WERI-Rb-1 (cell line): ENCODE data around the gene VAV2.
A peak's percentile ranks its signal among the peaks of the same experiment; 100 is the strongest.

ENCODE experiments used
- DNase-seq: peaks from one replicate; pipeline ENCODE4 v3.0.0-alpha.2; 2020
- H3K27ac ChIP-seq: fragments of 250-450 bp; sonication (Bioruptor Pico); 2 replicates; pipeline ENCODE4 v1.5.1; 2020; ENCODE audit warnings: mild to moderate bottlenecking, moderate library complexity
- H3K27me3 ChIP-seq: fragments of 250-450 bp; sonication (Bioruptor Pico); 2 replicates; pipeline ENCODE4 v1.5.1; 2021; ENCODE audit warnings: mild to moderate bottlenecking, low read depth, moderate library complexity; ENCODE audit not compliant: insufficient read depth, severe bottlenecking
- H3K36me3 ChIP-seq: fragments of 250-450 bp; sonication (Bioruptor Pico); 2 replicates; pipeline ENCODE4 v1.5.1; 2020; ENCODE audit warnings: mild to moderate bottlenecking, moderate library complexity
- H3K4me3 ChIP-seq: 2 replicates; pipeline ENCODE4 v1.5.1; 2011; ENCODE audit warnings: low read depth, mild to moderate bottlenecking, control low read depth, low read length
- H3K9me3 ChIP-seq: fragments of 250-450 bp; sonication (Bioruptor Pico); 2 replicates; pipeline ENCODE4 v1.5.1; 2021; ENCODE audit warnings: mild to moderate bottlenecking, moderate library complexity; ENCODE audit not compliant: severe bottlenecking
- TF ChIP-seq, protein P1 (sequence below): IDR thresholded peaks from 2 replicates; pipeline ENCODE4 v1.5.1; 2011; ENCODE audit warnings: low read depth, mild to moderate bottlenecking, control low read depth, inconsistent platforms, low read length

Gene VAV2

DNA sequence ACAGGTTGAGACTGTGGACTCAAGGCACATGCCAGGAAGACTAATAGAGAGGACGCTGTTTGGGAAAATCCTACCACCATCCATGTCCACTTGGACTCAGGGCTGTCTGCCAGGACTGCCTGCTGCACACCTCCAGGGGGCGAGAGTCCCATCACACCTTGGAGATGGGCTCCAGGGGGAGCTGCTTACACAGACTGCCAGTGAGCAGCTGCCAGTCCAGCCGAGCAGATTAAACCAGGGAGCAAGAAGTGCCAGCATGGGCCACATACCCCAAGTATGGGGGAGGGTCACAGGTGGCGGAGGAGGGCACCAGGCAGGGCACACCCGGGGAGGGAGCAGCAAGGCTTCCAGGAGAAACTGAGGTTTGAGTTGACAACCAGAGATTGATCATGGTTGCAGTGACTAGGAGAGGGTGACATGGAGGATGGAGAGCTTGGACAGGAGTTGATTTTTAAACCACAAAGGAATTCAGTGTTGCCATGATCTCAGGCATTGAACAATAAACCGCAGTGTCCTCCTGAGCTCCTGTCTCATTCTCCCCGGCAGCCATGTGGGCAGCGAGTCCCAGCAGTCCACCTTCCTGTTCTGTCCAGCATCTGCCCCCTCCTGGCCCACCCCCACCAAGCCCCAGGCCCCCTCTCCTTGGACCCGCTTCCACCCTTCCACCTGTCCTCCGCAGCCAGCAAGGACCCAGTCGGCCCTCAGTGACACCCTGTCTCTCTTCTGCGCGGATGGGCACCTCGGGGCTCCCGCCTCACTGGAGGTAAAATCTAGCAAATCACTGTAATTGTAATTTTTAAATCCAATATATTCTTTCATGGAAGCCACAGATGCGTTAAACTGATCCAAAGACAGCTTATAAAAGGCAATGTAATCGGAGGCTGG lies 3.1 kb upstream of the VAV2 start:
- H3K4me3 ChIP-seq, result no peak overlapping the region
- TF ChIP-seq, protein P1, sequence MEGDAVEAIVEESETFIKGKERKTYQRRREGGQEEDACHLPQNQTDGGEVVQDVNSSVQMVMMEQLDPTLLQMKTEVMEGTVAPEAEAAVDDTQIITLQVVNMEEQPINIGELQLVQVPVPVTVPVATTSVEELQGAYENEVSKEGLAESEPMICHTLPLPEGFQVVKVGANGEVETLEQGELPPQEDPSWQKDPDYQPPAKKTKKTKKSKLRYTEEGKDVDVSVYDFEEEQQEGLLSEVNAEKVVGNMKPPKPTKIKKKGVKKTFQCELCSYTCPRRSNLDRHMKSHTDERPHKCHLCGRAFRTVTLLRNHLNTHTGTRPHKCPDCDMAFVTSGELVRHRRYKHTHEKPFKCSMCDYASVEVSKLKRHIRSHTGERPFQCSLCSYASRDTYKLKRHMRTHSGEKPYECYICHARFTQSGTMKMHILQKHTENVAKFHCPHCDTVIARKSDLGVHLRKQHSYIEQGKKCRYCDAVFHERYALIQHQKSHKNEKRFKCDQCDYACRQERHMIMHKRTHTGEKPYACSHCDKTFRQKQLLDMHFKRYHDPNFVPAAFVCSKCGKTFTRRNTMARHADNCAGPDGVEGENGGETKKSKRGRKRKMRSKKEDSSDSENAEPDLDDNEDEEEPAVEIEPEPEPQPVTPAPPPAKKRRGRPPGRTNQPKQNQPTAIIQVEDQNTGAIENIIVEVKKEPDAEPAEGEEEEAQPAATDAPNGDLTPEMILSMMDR, result peak; percentile 73
- H3K27ac ChIP-seq, result no peak overlapping the region; the same call in 1 of the 2 replicates
- DNase-seq, result peak; percentile 52
- no peaks in the 10 kb centered on the region for H3K9me3 ChIP-seq
- H3K27me3 ChIP-seq, result no peaks in the 10 kb centered on the region
- H3K36me3 ChIP-seq, result no peaks in the 10 kb centered on the region; the same call in 1 of the 2 replicates

DNA sequence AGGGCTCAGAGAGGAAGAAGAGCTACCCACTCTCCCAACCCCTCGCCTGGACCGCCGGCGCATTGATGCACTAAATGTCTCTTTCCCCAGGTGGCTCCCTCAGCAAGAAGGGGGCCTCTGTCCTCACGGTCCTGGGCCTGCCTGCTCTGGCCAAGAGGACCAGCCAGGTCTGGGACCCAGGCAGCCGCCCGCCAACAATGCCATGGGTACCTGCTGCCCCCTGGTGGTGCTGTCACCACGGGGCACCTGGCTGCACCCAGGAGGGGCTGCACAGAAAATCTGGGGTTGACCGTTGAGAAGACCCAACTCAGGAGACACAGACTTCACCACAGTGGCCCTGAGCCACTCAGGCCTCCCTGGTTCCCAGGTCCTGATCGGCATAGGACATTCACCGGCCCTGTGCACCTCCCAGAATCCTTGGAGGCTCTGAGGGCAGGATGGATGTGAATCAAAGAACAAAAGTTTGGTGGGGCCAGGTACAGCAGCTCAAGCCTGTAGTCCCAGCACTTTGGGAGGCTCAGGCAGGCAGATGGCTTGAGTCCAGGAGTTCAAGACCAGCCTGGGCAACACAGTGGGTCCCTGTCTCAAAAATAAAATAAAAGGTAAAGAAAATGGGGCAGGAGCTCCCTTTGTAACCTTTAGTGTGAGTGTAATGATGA lies 2.4 kb upstream of the VAV2 start:
- Histone ChIP-seq H3K4me3 (no peak overlapping the region), H3K36me3 (no peaks in the 10 kb centered on the region; the same call in 1 of the 2 replicates), H3K27ac (peak overlapping the region; percentile 30; the same call in 1 of the 2 replicates), H3K27me3 (no peaks in the 10 kb centered on the region), H3K9me3 (no peaks in the 10 kb centered on the region)
- DNase-seq, result peak; percentile 86
- TF ChIP-seq, protein P1, result peak; percentile 96

DNA sequence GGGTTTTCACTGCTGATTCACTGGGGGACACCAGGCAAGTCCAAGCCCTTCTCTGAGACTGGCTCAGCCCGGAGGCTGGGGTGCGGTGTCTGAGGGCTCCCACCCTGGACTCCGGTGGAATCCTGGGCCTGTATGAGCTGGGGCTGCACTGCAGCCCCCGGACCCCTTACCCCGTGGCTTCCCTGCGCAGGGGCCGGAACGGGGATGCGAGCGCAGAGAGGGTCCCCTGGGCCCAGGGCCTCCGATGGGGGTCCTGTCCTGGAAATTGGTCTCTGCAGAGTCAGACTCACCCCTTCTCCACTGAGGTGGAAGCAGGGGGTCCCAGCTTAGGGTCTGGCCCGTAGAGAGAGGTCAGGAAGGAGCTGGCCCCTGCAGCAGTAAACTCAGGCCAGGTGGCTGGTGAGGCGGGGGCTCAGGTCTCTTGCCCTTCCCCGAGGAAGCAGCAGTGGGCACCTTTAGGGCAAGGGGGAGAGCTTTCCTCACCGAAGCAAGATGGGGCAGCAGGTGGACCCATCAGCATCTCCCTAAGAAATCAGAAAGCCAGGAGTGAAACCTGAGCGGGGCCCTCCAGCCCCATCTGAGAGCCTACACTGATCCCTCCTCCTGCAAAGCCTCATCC lies 1.6 kb upstream of the VAV2 start:
- TF ChIP-seq, protein P1, result no peak
- no peaks in the 10 kb centered on the region for H3K9me3 ChIP-seq

DNA sequence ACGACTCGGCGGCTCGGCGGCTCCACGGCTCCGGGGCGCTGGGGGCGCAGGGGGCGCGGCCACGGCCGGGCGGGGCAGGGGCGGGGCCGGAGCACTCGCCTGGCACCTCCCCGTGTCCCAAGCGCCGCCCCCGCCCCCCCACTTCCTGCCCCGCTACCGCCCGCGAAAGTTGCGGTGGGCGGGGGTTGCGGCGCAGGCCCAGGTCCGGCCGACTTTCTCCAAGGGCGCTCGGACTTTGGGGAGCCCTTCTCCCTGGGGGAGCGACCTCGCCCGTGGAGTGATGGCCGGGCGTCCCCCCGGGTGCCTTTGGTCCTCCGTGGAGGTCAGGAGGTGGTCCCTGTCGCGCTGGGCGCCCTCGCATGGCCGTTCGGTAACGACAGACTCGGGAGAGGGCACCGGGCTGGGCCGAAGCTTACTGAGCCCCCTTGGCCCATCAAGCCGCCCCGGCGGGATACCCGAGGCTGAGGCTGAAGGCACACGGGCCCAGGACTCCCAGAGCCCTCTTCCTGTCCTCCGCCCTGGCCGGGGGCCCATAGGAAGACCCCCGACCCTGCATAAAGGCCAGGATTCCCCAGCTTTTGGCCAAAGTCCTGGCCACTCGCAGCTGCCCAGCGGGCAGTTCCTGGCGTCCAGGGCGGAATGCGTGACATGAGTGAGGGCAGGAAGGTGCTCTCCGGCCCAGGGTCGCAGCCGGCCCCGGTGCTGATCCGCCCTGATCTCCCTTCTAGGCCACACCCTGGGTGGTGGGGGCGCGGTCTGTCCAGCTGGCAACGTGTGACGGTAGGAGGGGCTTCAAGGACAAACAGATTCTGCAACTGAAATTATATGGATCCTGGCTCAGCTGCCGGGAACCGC lies 883 bp upstream of the VAV2 start:
- Histone ChIP-seq H3K36me3 (no peaks in the 10 kb centered on the region; the same call in 1 of the 2 replicates), H3K27ac (peak overlapping the region; percentile 91), H3K27me3 (no peaks in the 10 kb centered on the region), H3K4me3 (peak overlapping the region; percentile 83), H3K9me3 (no peaks in the 10 kb centered on the region)
- TF ChIP-seq, protein P1, result peak; percentile 65
- peak; percentile 92 for DNase-seq

More for the DNA sequence above, 1.6 kb upstream of the VAV2 start:
- H3K27ac ChIP-seq, result peak overlapping the region; percentile 91
- DNase-seq, result no peak
- no peaks in the 10 kb centered on the region; the same call in 1 of the 2 replicates for H3K36me3 ChIP-seq
- H3K4me3 ChIP-seq, result peak overlapping the region; percentile 83
- no peaks in the 10 kb centered on the region for H3K27me3 ChIP-seq

DNA sequence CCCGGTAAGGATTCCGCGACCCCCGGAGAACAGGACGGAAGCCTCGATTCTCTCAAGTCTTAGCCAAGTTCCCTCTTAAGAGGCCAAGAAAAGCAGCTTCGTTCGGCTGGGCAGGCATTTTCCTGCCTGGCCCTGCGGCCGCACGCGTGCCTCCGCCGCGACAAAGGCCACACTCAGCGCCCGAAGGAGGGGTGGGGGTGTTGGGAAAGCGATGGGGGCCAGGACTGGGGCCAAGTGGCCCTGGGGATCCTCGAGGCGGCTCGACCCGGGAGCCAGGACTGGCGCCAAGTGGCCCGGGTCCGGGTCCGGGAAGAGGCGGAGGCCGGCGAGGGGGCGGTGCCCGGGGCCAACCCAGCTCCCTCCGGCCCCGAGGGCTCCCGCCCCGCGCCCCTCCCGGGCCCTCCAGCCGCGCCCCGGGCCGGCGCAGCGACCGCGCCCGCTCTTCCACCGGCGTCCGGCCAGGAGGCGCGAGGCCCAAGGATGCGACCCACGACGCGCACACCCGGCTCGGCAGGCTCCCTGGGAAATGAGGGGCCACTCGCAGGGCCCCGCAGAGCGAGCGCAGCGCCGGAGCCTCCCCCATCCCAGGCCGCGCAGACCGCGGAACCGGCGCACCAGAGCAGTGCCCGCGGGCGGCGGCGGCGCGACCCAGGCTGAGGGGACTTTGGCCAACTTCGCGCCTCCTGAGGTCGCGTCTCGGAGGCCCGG lies 756 bp downstream of the VAV2 start:
- DNase-seq, result no peak
- H3K36me3 ChIP-seq, result peaks cover 3% of the 10 kb centered on the region
- H3K27me3 ChIP-seq, result no peaks in the 10 kb centered on the region
- H3K9me3 ChIP-seq, result no peaks in the 10 kb centered on the region
- H3K27ac ChIP-seq, result peak overlapping the region; percentile 86
- peak overlapping the region; percentile 65 for H3K4me3 ChIP-seq
- TF ChIP-seq, protein P1, result no peak
